Tibial artery (tissue), 4 donors: Measurements from ENCODE around the gene ST6GALNAC2.

Experiments
- DNase-seq, 2 donors: peaks; one replicate each; pipeline ENCODE4 v3.0.0-alpha.2; 2019
- H3K27ac ChIP-seq, 2 donors: fragments of 200-600 bp; sonication (generic) in 1 of 2; 1 replicate in 1 of 2; 2 replicates in 1 of 2; pipeline ENCODE4 v1.5.1; 2018 to 2019; ENCODE audit warnings: mild to moderate bottlenecking in 1 of 2
- H3K27me3 ChIP-seq, 2 donors: fragments of 200-600 bp; sonication (generic) in 1 of 2; one replicate each; pipeline versions ENCODE4 v1.5.1 to v1.6.0; 2016 to 2019
- H3K36me3 ChIP-seq, 3 donors: fragments of 200-600 bp; sonication (generic) in 2 of 3; one replicate each; pipeline ENCODE4 v1.5.1; 2016 to 2019; ENCODE audit warnings: mild to moderate bottlenecking in 2 of 3
- H3K4me1 ChIP-seq, 4 donors: fragments of 200-600 bp; sonication (generic) in 2 of 4; 1 replicate in 3 of 4; 2 replicates in 1 of 4; pipeline ENCODE4 v1.5.1; 2016 to 2019
- H3K4me3 ChIP-seq, 2 donors: fragments of 200-600 bp; sonication (generic) in 1 of 2; 1 replicate in 1 of 2; 2 replicates in 1 of 2; pipeline ENCODE4 v1.5.1; 2018 to 2019; ENCODE audit warnings: mild to moderate bottlenecking in 2 of 2
- H3K9me3 ChIP-seq, 3 donors: fragments of 200-600 bp; sonication (generic) in 1 of 3; one replicate each; pipeline ENCODE4 v1.5.1; 2016 to 2019
- CTCF ChIP-seq, 2 experiments: fragments of 200-600 bp in 1 of 2; fragments of 450-650 bp in 1 of 2; IDR thresholded peaks; one replicate each; pipeline ENCODE4 v1.5.1; 2017 to 2019; ENCODE audit warnings: antibody characterized with exemption in 2 of 2, mild to moderate bottlenecking in 1 of 2, moderate library complexity in 1 of 2
- intact Hi-C: fragments of 100-400 bp; cut with DNase I; formaldehyde crosslinking; loops from one replicate; pipeline ENCODE4 v1.15.0; 2023; ENCODE audit warnings: low total_unique reads

ST6GALNAC2 gene

GRCh38 chr17:76593959-76594358 is 8.3 kb upstream of the ST6GALNAC2 start:
- no peaks in the 10 kb centered on the region for H3K36me3 ChIP-seq
- H3K27ac ChIP-seq = no peak overlapping the region
- peaks cover 0 to 63% of the 10 kb centered on the region in 2 donors for H3K27me3 ChIP-seq
- no peaks in the 10 kb centered on the region for H3K9me3 ChIP-seq
- no peak overlapping the region for H3K4me3 ChIP-seq
- H3K4me1 ChIP-seq = no peaks in the 10 kb centered on the region
- TF ChIP-seq CTCF (IDR thresholded peaks at IDR 0.05) = no peak
- DNase-seq = no peak
- intact Hi-C loops = no loop called here

DNA sequence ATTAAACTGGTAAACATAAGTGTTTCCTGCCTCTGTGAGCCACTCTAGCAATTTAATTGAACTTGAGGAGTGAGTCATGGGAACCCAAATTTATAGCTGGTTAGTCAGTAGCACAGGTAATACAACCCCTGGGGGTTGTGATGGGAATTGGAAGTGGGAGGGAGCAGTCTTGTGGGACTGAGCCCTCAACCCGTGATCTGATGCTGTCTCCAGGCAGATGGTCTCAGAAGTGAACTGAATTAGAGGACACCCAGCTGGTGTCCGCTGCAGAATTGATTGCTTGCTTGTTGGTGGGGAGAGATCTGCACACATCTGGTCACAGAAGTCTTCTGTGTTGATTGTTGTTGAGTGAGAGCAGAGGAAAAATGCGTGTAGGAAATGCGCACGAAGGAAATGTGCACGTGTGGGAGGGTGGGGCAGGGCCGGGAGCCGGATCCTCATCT is 7.7 kb upstream of the ST6GALNAC2 start:
- Histone ChIP-seq H3K36me3 (no peaks in the 10 kb centered on the region), H3K4me1 (no peaks in the 10 kb centered on the region), H3K4me3 (no peak overlapping the region), H3K27me3 (peaks cover 0 to 65% of the 10 kb centered on the region in 2 donors), H3K27ac (no peak overlapping the region), H3K9me3 (no peaks in the 10 kb centered on the region)
- DNase-seq = no peak
- intact Hi-C loops = no loop called here
- TF ChIP-seq CTCF (IDR thresholded peaks at IDR 0.05) = no peak

- peaks cover 0 to 67% of the 10 kb centered on the region in 2 donors for H3K27me3 ChIP-seq
These were observed 2.5 kb upstream of the ST6GALNAC2 start for GRCh38 chr17:76588182-76588581.

GRCh38 chr17:76586741-76587487 is 1.3 kb upstream of the ST6GALNAC2 start:
- intact Hi-C loops = no loop called here
- TF ChIP-seq CTCF (IDR thresholded peaks at IDR 0.05) = no peak
- Histone ChIP-seq H3K9me3 (no peaks in the 10 kb centered on the region), H3K27ac (no peak overlapping the region), H3K36me3 (no peaks in the 10 kb centered on the region), H3K4me3 (no peak overlapping the region), H3K27me3 (peaks cover 0 to 64% of the 10 kb centered on the region in 2 donors), H3K4me1 (peaks cover 4 to 25% (median 19%) of the 10 kb centered on the region in 4 donors)
- no peak for DNase-seq

More at GRCh38 chr17:76588182-76588581, 2.5 kb upstream of the ST6GALNAC2 start:
- TF ChIP-seq CTCF (IDR thresholded peaks at IDR 0.05) = no peak
- Histone ChIP-seq H3K4me1 (peaks cover 4 to 25% (median 19%) of the 10 kb centered on the region in 4 donors), H3K9me3 (no peaks in the 10 kb centered on the region), H3K27ac (no peak overlapping the region), H3K36me3 (no peaks in the 10 kb centered on the region), H3K4me3 (no peak overlapping the region)
- no peak for DNase-seq
- intact Hi-C loops = no loop called here

DNA sequence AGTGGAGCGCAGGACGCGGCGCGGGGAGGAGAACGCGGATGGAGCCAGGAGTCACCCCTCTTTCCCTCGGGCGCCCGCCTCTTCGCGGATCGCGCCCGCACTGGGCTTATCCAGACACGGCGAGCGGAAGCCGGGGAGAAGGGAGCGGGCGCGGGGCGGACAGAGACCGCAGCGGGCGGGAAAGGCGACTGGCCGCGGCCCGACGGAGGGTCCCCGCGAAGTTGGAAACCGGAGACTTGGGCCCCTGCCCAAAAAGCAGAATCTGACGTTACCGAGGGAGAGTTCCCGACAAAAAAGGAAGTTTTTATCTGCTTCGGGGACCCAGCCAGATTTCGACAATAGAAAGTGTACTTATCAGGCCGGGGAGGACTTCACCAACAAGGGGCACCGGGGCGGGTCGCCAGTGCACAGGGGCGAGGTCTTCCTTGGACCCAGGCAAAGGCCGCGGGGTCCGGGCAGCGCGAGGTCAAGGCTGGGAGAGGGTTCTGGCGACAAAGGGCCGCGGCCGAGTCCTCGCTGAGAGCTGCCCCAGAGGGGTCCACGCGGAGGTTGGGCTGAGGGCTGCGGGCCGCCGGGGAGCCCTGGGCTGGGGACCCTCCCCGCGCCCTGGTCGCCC is 519 bp downstream of the ST6GALNAC2 start:
- H3K4me1 ChIP-seq = peaks cover 4 to 25% (median 19%) of the 10 kb centered on the region in 4 donors
- intact Hi-C loops = no loop called here
- no peak for TF ChIP-seq CTCF (IDR thresholded peaks at IDR 0.05)
- peaks cover 0 to 49% of the 10 kb centered on the region in 2 donors for H3K27me3 ChIP-seq
- peak overlapping the region; percentile 46 to 63 for H3K4me3 ChIP-seq
- no peak for DNase-seq
- no peaks in the 10 kb centered on the region for H3K9me3 ChIP-seq
- no peaks in the 10 kb centered on the region for H3K36me3 ChIP-seq
- no peak overlapping the region for H3K27ac ChIP-seq
